Astrocyte of the hippocampus (primary cell): ENCODE measurements around the gene CACNA1D.
A peak's percentile ranks its signal among the peaks of the same experiment; 100 is the strongest.

Experiments used
- DNase-seq: peaks from one replicate; pipeline ENCODE4 v3.0.0; 2011; ENCODE audit warnings: low read depth, low spot score

The CACNA1D gene

GRCh38 chr3:53495146-53495519 is 722 bp downstream of the CACNA1D start:
- DNase-seq = peak; percentile 22

GRCh38 chr3:53495520-53496391 is 1.3 kb downstream of the CACNA1D start:
- peak; percentile 28 for DNase-seq

GRCh38 chr3:53496392-53496670 is 1.9 kb downstream of the CACNA1D start:
- no peak for DNase-seq

GRCh38 chr3:53496984-53497383 is 2.6 kb downstream of the CACNA1D start:
- no peak for DNase-seq

- no peak for DNase-seq
Observed at GRCh38 chr3:53498806-53499641, 4.6 kb downstream of the CACNA1D start.

- DNase-seq = no peak
Observed at GRCh38 chr3:53500165-53500777, 5.9 kb downstream of the CACNA1D start.

GRCh38 chr3:53501178-53501577 is 6.8 kb downstream of the CACNA1D start:
- no peak for DNase-seq

GRCh38 chr3:53502737-53503136 is 8.3 kb downstream of the CACNA1D start:
- DNase-seq = no peak

GRCh38 chr3:53503195-53503594 is 8.8 kb downstream of the CACNA1D start:
- DNase-seq = no peak

- no peak for DNase-seq
Observed at GRCh38 chr3:53506110-53506762, 11.8 kb downstream of the CACNA1D start.

GRCh38 chr3:53506763-53507145 is 12.3 kb downstream of the CACNA1D start:
- no peak for DNase-seq

- DNase-seq = no peak
Observed at GRCh38 chr3:53509494-53509893, 15.1 kb downstream of the CACNA1D start.

GRCh38 chr3:53510508-53510907 is 16.1 kb downstream of the CACNA1D start:
- no peak for DNase-seq

- no peak for DNase-seq
Observed at GRCh38 chr3:53511246-53511645, 16.8 kb downstream of the CACNA1D start.

GRCh38 chr3:53513556-53514190 is 19.3 kb downstream of the CACNA1D start:
- no peak for DNase-seq

GRCh38 chr3:53516339-53516738 is 21.9 kb downstream of the CACNA1D start:
- peak; percentile 19 for DNase-seq

GRCh38 chr3:53518495-53518981 is 24.1 kb downstream of the CACNA1D start:
- no peak for DNase-seq

- no peak for DNase-seq
Observed at GRCh38 chr3:53519065-53519709, 24.8 kb downstream of the CACNA1D start.

GRCh38 chr3:53523346-53523745 is 28.9 kb downstream of the CACNA1D start:
- DNase-seq = no peak

GRCh38 chr3:53524566-53524965 is 30.2 kb downstream of the CACNA1D start:
- no peak for DNase-seq
